ENCODE results near the gene PAM.

DNA sequence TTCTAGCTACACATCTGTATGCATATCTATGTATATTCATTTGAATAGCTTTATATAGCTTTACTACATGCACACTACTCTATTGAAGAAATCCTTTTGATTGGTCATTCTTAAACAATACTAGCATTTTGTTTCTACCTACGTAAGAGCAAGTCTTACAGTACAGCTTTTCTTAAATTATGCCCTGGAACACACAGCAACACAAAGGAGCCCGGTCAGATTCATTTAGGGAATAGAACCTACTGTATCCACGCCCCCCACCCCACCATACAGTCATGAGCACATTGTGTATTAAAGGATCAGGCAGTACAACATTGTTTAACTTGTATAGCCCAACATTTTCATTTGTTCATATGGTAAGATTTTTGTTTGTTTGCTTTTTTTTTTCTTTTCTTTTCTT, 202.0 kb downstream of the PAM start:
- no peak for TF ChIP-seq POLR2A (IDR thresholded peaks at IDR 0.05)
- TF ChIP-seq, protein P1, sequence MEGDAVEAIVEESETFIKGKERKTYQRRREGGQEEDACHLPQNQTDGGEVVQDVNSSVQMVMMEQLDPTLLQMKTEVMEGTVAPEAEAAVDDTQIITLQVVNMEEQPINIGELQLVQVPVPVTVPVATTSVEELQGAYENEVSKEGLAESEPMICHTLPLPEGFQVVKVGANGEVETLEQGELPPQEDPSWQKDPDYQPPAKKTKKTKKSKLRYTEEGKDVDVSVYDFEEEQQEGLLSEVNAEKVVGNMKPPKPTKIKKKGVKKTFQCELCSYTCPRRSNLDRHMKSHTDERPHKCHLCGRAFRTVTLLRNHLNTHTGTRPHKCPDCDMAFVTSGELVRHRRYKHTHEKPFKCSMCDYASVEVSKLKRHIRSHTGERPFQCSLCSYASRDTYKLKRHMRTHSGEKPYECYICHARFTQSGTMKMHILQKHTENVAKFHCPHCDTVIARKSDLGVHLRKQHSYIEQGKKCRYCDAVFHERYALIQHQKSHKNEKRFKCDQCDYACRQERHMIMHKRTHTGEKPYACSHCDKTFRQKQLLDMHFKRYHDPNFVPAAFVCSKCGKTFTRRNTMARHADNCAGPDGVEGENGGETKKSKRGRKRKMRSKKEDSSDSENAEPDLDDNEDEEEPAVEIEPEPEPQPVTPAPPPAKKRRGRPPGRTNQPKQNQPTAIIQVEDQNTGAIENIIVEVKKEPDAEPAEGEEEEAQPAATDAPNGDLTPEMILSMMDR (IDR thresholded peaks at IDR 0.05), result no peak

Data from testis (tissue), 2 donors.